ENCODE measurements around the gene PCDHB16.
"Not testable (repeated sequence)": the region's sequence is repeated elsewhere in the genome, so short reads cannot be mapped to it uniquely, and the experiment has no call there.

Gene PCDHB16

DNA sequence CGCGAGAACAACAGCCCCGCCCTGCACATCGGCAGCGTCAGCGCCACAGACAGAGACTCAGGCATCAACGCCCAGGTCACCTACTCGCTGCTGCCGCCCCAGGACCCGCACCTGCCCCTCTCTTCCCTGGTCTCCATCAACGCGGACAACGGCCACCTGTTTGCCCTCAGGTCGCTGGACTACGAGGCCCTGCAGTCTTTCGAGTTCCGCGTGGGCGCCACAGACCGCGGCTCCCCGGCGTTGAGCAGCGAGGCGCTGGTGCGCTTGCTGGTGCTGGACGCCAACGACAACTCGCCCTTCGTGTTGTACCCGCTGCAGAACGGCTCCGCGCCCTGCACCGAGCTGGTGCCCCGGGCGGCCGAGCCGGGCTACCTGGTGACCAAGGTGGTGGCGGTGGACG is 30.6 kb upstream of the PCDHB16 start:
- H3K4me3 ChIP-seq (ENCODE audit: low read depth, low read length); POLR2A ChIA-PET; CTCF ChIA-PET: not testable (repeated sequence)

GRCh38 chr5:141152096-141152495 is 30.1 kb upstream of the PCDHB16 start:
- H3K36me3 ChIP-seq (ENCODE audit: control insufficient read depth in 2 of 2, insufficient read depth in 1 of 2, low read length in 2 of 2); H3K27ac ChIP-seq (ENCODE audit: extremely low read depth, low read depth, low read length); POLR2A ChIA-PET; H3K4me3 ChIP-seq (ENCODE audit: low read depth, low read length); CTCF ChIA-PET; H3K4me1 ChIP-seq (ENCODE audit: control insufficient read depth, insufficient read depth, low read length); H3K9me3 ChIP-seq (ENCODE audit: control insufficient read depth, insufficient read depth, low read depth, low read length): not testable (repeated sequence)

More for the DNA sequence above, 30.6 kb upstream of the PCDHB16 start:
- H3K27ac ChIP-seq (ENCODE audit: extremely low read depth, low read depth, low read length); H3K4me1 ChIP-seq (ENCODE audit: control insufficient read depth, insufficient read depth, low read length); H3K9me3 ChIP-seq (ENCODE audit: control insufficient read depth, insufficient read depth, low read depth, low read length); H3K36me3 ChIP-seq (ENCODE audit: control insufficient read depth in 2 of 2, insufficient read depth in 1 of 2, low read length in 2 of 2): not testable (repeated sequence)

DNA sequence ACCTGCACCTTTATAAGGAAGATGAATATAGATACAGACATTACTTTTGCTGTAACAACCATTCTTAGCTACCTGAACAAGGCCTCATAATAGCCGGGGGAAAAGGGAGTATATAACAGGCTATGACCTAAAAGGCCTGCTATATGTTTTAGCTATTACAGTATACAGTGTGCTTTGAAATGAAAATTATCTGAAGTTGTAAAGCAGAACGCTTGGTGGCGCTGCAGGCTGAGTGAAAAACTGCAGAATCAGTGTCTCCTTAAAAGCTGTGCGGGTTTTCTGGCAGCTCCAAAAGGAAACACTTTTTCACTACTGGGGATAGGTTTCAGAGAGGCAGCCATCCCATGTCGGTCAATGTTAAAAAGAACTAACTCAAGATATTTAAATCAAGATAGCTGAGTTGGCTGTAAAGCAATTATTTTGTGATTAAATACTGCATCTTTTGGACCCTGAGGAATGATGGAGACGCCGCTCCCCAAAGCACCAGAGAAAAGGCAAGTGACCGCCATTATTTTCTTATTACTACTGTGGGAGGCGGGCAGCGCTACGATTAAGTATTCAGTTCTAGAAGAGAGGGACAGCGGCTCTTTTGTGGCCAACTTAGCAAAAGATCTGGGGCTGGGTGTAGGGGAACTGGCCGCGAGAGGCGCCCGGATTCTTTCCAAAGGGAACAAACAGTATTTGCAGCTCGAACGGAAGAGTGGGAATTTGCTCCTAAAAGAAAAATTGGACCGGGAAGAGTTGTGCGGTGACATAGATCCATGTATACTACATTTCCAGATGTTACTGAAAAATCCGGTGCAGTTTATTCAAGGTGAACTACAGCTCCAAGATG is 26.4 kb upstream of the PCDHB16 start:
- ChIA-PET POLR2A (interaction anchor here (0.6 kb wide), 1 partner anchor 463 kb away, joined by 3 read pairs; no protein-coding TSS in a partner anchor), CTCF (interaction anchor here (0.6 to 1.5 kb wide), 8 partner anchors 13 to 1336 kb away, joined by 3 to 7 read pairs (median 3); partner anchors contain the start of genes PCDHB11, PCDHB16, PCDHB5 and PCDHGA2)
- H3K27ac ChIP-seq (ENCODE audit: extremely low read depth, low read depth, low read length) = no peak overlapping the region
- H3K9me3 ChIP-seq (ENCODE audit: control insufficient read depth, insufficient read depth, low read depth, low read length) = no peaks in the 10 kb centered on the region
- TF ChIP-seq BCL11B (tag by site-specific recombination; IDR thresholded peaks at IDR 0.05; ENCODE audit: low read depth) (no peak), ZBTB44 (tag by site-specific recombination; IDR thresholded peaks at IDR 0.05) (no peak)
- H3K4me3 ChIP-seq (ENCODE audit: low read depth, low read length) = no peak overlapping the region
- H3K36me3 ChIP-seq (ENCODE audit: control insufficient read depth in 2 of 2, insufficient read depth in 1 of 2, low read length in 2 of 2) = no peaks in the 10 kb centered on the region
- H3K4me1 ChIP-seq (ENCODE audit: control insufficient read depth, insufficient read depth, low read length) = no peaks in the 10 kb centered on the region

- POLR2A ChIA-PET; H3K36me3 ChIP-seq (ENCODE audit: control insufficient read depth in 2 of 2, insufficient read depth in 1 of 2, low read length in 2 of 2); H3K9me3 ChIP-seq (ENCODE audit: control insufficient read depth, insufficient read depth, low read depth, low read length); H3K4me1 ChIP-seq (ENCODE audit: control insufficient read depth, insufficient read depth, low read length); H3K4me3 ChIP-seq (ENCODE audit: low read depth, low read length); H3K27ac ChIP-seq (ENCODE audit: extremely low read depth, low read depth, low read length); CTCF ChIA-PET: not testable (repeated sequence)
Observed at GRCh38 chr5:141157356-141157755, 24.8 kb upstream of the PCDHB16 start.

DNA sequence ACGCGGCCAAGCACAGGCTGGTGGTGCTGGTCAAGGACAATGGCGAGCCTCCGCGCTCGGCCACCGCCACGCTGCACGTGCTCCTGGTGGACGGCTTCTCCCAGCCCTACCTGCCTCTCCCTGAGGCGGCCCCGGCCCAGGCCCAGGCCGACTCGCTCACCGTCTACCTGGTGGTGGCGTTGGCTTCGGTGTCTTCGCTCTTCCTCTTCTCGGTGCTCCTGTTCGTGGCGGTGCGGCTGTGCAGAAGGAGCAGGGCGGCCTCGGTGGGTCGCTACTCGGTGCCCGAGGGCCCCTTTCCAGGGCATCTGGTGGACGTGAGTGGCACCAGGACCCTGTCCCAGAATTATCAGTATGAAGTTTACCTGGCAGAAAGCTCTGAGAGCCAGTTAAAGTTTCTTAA is 24.3 kb upstream of the PCDHB16 start:
- CTCF ChIA-PET; H3K4me3 ChIP-seq (ENCODE audit: low read depth, low read length); H3K27ac ChIP-seq (ENCODE audit: extremely low read depth, low read depth, low read length); H3K9me3 ChIP-seq (ENCODE audit: control insufficient read depth, insufficient read depth, low read depth, low read length); H3K36me3 ChIP-seq (ENCODE audit: control insufficient read depth in 2 of 2, insufficient read depth in 1 of 2, low read length in 2 of 2); H3K4me1 ChIP-seq (ENCODE audit: control insufficient read depth, insufficient read depth, low read length); POLR2A ChIA-PET: not testable (repeated sequence)

- ChIA-PET CTCF (interaction anchor here (0.6 to 3.0 kb wide), 14 partner anchors 9 to 1809 kb away, joined by 3 to 20 read pairs (median 3); partner anchors contain the start of genes PCDHB11, PCDHB15, PCDHB16 and PCDHB6), POLR2A (no interaction called here)
- no peak within 1 kb of the TSS for H3K27ac ChIP-seq (ENCODE audit: extremely low read depth, low read depth, low read length)
- no peaks in the 10 kb centered on the region for H3K36me3 ChIP-seq (ENCODE audit: control insufficient read depth in 2 of 2, insufficient read depth in 1 of 2, low read length in 2 of 2)
- H3K4me1 ChIP-seq (ENCODE audit: control insufficient read depth, insufficient read depth, low read length) = no peaks in the 10 kb centered on the region
- H3K9me3 ChIP-seq (ENCODE audit: control insufficient read depth, insufficient read depth, low read depth, low read length) = no peaks in the 10 kb centered on the region
- H3K4me3 ChIP-seq (ENCODE audit: low read depth, low read length) = no peak within 1 kb of the TSS
- TF ChIP-seq PRDM1 (tag by site-specific recombination; IDR thresholded peaks at IDR 0.05) = peak; percentile 69
- no peak for TF ChIP-seq ZNF561 (tag by site-specific recombination; IDR thresholded peaks at IDR 0.05; ENCODE audit: borderline replicate concordance)
- peak; percentile 18; the same call in 1 of the 2 replicates for TF ChIP-seq ZBTB17 (tag by site-specific recombination; IDR thresholded peaks at IDR 0.05)
- TF ChIP-seq ZNF654 (tag by site-specific recombination; IDR thresholded peaks at IDR 0.05; ENCODE audit: low read depth) = peak; percentile 60
Observed at GRCh38 chr5:141172381-141173204, 9.6 kb upstream of the PCDHB16 start, which contains the start of gene PCDHB7. PCDHB7 (plus strand) TSS chr5:141172644; CDS start chr5:141172836, 192 bp downstream.

DNA sequence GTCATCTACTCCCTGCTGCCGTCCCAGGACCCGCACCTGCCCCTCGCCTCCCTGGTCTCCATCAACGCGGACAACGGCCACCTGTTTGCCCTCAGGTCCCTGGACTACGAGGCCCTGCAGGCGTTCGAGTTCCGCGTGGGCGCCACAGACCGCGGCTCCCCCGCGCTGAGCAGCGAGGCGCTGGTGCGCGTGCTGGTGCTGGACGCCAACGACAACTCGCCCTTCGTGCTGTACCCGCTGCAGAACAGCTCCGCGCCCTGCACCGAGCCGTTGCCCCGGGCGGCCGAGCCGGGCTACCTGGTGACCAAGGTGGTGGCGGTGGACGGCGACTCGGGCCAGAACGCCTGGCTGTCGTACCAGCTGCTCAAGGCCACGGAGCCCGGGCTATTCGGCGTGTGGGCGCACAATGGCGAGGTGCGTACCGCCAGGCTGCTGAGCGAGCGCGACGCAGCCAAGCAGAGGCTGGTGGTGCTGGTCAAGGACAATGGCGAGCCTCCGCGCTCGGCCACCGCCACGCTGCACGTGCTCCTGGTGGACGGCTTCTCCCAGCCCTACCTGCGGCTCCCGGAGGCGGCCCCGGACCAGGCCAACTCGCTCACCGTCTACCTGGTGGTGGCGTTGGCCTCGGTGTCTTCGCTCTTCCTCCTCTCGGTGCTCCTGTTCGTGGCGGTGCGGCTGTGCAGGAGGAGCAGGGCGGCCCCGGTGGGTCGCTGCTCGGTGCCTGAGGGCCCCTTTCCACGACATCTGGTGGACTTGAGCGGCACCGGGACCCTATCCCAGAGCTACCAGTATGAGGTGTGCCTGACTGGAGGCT is 7.7 kb upstream of the PCDHB16 start:
- H3K9me3 ChIP-seq (ENCODE audit: control insufficient read depth, insufficient read depth, low read depth, low read length); H3K27ac ChIP-seq (ENCODE audit: extremely low read depth, low read depth, low read length); H3K36me3 ChIP-seq (ENCODE audit: control insufficient read depth in 2 of 2, insufficient read depth in 1 of 2, low read length in 2 of 2); H3K4me1 ChIP-seq (ENCODE audit: control insufficient read depth, insufficient read depth, low read length); H3K4me3 ChIP-seq (ENCODE audit: low read depth, low read length); POLR2A ChIA-PET: not testable (repeated sequence)
- CTCF ChIA-PET = interaction anchor here (0.6 kb wide), 1 partner anchor 144 kb away, joined by 3 read pairs; no protein-coding TSS in a partner anchor
